ENCODE data around the gene USH1C. TPM values are rescaled to one million over a fixed set of nuclear protein-coding genes. Genes with fewer than 3 reads are reported as not detected.

Gene USH1C
- polyA plus RNA-seq, 1 donor = 269 TPM

DNA sequence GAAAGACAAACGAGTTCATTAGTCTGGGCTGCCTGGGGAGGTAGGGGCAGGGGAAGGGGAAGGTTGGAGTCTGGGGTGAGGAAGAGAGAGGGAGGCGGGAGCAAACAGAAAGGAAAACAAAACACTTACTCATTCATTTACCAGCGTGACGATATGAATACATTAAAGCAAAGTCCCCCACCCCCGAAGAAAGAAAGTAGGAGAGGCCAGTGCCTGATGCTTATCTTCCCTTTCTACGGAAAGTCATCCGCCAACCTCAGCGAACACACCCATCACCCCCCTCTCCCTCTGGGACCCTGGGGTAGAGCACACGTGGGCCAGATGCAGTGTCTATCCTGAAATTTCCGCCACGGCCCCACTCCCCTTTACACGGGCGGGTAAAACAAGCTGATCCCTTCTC lies 81.3 kb downstream of the USH1C start:
- DNase-seq = no peak
- WGBS (ENCODE audit: insufficient coverage, low lambda C conversion rate) = 40% methylated on average over 1 of the region's 13 CpGs
- H3K27ac ChIP-seq (ENCODE audit: low read length) = no peak overlapping the region
- H3K4me3 ChIP-seq (ENCODE audit: low read length) = no peak overlapping the region
- H3K4me1 ChIP-seq (ENCODE audit: control insufficient read depth, insufficient read depth, low read length) = no peaks in the 10 kb centered on the region
- peaks cover 2% of the 10 kb centered on the region for H3K27me3 ChIP-seq (ENCODE audit: control insufficient read depth, insufficient read depth, low read length)
- no peaks in the 10 kb centered on the region for H3K9me3 ChIP-seq (ENCODE audit: control insufficient read depth, low read depth, low read length)
- H3K36me3 ChIP-seq (ENCODE audit: control insufficient read depth, insufficient read depth, low read length) = no peaks in the 10 kb centered on the region

DNA sequence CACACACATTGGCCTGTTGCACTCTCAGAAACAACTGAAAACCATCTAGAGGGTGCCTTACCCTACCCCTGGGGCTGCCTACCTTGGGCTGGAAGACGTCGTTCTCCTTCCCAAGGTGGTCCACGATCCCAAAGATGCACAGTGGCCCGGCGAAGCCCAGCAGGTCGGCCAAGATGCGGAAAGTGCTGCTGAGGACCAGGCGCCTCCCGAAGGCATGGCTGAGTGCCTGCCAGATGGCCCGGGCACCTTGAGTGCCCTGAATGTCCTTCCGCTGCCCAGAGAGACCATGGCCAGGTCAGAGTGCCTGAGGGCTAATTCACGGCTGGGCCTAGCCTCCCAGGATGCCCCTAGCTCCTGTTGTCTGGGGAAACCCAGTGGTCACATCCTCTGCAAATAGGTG lies 83.8 kb downstream of the USH1C start:
- Histone ChIP-seq H3K9me3 (ENCODE audit: control insufficient read depth, low read depth, low read length) (no peaks in the 10 kb centered on the region), H3K27ac (ENCODE audit: low read length) (no peak overlapping the region), H3K27me3 (ENCODE audit: control insufficient read depth, insufficient read depth, low read length) (peaks cover 7% of the 10 kb centered on the region), H3K4me3 (ENCODE audit: low read length) (no peak overlapping the region), H3K36me3 (ENCODE audit: control insufficient read depth, insufficient read depth, low read length) (no peaks in the 10 kb centered on the region), H3K4me1 (ENCODE audit: control insufficient read depth, insufficient read depth, low read length) (no peaks in the 10 kb centered on the region)
- WGBS (ENCODE audit: insufficient coverage, low lambda C conversion rate) = no CpG with 5 or more reads among the region's 12 CpGs
- no peak for DNase-seq

DNA sequence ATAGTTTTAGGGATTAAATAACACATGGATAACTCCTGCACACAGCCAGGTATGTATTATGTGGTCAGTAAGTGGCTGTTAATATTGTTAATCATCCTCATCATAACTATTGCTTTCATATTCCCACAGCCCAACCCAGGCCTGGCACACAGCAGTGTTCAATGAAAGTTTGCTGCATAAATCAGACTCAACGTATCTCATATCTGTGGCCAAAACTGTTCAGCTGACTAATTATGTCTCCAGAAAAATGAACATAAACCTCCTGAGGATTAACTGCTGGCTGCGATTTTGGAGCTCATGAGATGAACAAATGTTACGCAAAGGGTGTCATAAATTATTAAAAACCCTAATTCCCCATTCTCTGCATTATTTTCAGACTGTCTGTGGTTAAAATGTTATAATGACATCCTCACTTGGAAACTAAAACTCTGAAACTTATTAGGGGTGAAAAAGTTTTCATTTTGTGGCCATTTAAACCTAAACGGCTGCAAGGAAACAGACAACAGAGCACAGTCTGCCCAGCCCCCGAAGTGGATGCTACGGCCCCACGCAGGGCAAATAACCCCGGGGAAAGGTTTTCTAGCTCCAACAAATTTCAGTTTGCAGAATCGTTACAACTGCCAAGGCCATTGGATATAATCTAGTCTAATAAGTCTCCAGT lies 84.8 kb downstream of the USH1C start:
- Histone ChIP-seq H3K36me3 (ENCODE audit: control insufficient read depth, insufficient read depth, low read length) (no peaks in the 10 kb centered on the region), H3K4me1 (ENCODE audit: control insufficient read depth, insufficient read depth, low read length) (no peaks in the 10 kb centered on the region), H3K9me3 (ENCODE audit: control insufficient read depth, low read depth, low read length) (no peaks in the 10 kb centered on the region), H3K27ac (ENCODE audit: low read length) (no peak overlapping the region), H3K4me3 (ENCODE audit: low read length) (no peak overlapping the region), H3K27me3 (ENCODE audit: control insufficient read depth, insufficient read depth, low read length) (peaks cover 7% of the 10 kb centered on the region)
- no peak for DNase-seq
- no CpG with 5 or more reads among the region's 9 CpGs for WGBS (ENCODE audit: insufficient coverage, low lambda C conversion rate)

DNA sequence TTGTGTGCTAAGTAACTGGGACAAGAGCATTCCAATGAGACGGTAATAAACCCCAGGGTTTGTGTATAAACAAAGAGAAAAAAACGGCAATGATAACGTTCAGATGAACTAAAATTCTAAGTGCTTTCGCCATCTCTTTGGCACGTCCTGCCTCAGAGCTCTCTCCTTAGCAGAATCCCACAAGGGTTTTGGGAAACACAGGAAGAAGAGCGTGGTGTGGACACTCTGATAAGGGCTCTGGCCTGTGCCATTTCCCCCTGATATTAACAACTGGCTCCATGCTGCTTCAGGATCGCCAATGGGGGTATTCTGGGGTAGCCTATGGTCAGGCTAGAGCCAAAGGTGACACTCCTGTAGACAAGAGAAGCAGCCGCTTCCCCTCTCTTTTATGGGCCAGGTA lies 85.9 kb downstream of the USH1C start:
- Histone ChIP-seq H3K27me3 (ENCODE audit: control insufficient read depth, insufficient read depth, low read length) (peaks cover 7% of the 10 kb centered on the region), H3K9me3 (ENCODE audit: control insufficient read depth, low read depth, low read length) (no peaks in the 10 kb centered on the region), H3K4me1 (ENCODE audit: control insufficient read depth, insufficient read depth, low read length) (no peaks in the 10 kb centered on the region), H3K27ac (ENCODE audit: low read length) (no peak overlapping the region), H3K36me3 (ENCODE audit: control insufficient read depth, insufficient read depth, low read length) (no peaks in the 10 kb centered on the region), H3K4me3 (ENCODE audit: low read length) (no peak overlapping the region)
- WGBS (ENCODE audit: insufficient coverage, low lambda C conversion rate) = 0% methylated on average over 2 of the region's 8 CpGs
- DNase-seq = no peak

DNA sequence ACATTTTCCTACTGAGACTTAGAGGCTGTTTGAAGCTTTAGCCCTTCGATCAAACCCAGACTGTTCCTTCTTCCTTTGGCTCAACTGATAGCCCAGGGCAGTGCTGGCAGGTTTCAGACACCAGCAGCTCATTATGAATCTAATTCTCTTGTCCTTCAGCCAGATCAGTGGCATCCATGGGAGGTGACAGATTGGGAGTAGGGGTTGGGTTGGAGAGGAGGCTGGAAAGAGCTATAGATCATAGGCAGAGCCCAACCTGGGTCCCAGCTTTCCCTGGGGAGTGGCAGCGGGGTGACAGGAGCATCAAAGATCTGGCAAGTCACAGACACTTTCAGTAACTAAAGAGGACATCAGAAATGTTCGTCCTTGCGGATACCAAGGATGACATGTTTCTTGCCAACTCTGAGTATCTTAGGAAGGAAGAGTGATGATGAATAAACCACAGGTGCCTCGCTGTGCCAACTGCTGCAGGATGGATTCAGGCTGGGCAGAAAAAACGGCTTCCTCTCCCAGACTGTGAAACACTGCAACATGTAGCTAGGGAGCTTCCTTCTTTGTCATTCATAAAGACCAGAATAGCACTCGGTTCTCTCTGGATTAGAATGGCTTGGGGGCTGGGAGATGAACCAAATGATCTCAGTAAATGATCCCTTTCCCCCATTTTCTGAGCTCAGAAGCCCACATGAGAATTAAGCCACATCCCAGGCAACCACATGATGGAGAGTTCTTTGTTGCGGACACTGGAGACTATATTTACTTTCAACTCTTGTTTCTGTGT lies 86.6 kb downstream of the USH1C start:
- Histone ChIP-seq H3K27me3 (ENCODE audit: control insufficient read depth, insufficient read depth, low read length) (peaks cover 8% of the 10 kb centered on the region), H3K4me3 (ENCODE audit: low read length) (no peak overlapping the region), H3K27ac (ENCODE audit: low read length) (no peak overlapping the region), H3K36me3 (ENCODE audit: control insufficient read depth, insufficient read depth, low read length) (no peaks in the 10 kb centered on the region), H3K4me1 (ENCODE audit: control insufficient read depth, insufficient read depth, low read length) (no peaks in the 10 kb centered on the region), H3K9me3 (ENCODE audit: control insufficient read depth, low read depth, low read length) (no peaks in the 10 kb centered on the region)
- no peak for DNase-seq
- no CpG with 5 or more reads among the region's 8 CpGs for WGBS (ENCODE audit: insufficient coverage, low lambda C conversion rate)

DNA sequence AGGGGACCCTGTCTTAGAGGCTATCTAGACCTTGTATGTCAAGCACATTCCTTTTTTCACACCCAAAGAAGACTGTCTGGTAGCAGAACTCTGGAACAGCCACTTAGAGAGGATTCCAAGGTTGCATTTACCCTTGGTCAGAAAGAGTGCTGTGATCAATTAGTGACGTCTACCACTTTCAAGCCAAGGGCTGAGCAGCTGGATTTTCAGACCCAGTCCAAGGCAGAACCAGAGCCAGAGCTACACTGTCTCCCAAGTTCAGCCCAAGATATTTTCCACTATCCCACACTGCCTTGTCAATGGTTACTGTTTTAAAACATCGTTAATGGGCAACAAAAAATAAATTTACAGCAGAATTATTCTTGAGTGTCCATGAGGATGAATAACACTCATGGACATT lies 91.5 kb downstream of the USH1C start:
- no CpG with 5 or more reads among the region's 2 CpGs for WGBS (ENCODE audit: insufficient coverage, low lambda C conversion rate)
- Histone ChIP-seq H3K4me1 (ENCODE audit: control insufficient read depth, insufficient read depth, low read length) (no peaks in the 10 kb centered on the region), H3K9me3 (ENCODE audit: control insufficient read depth, low read depth, low read length) (no peaks in the 10 kb centered on the region), H3K27me3 (ENCODE audit: control insufficient read depth, insufficient read depth, low read length) (peaks cover 11% of the 10 kb centered on the region), H3K36me3 (ENCODE audit: control insufficient read depth, insufficient read depth, low read length) (no peaks in the 10 kb centered on the region), H3K27ac (ENCODE audit: low read length) (no peak overlapping the region), H3K4me3 (ENCODE audit: low read length) (no peak overlapping the region)
- no peak for DNase-seq

DNA sequence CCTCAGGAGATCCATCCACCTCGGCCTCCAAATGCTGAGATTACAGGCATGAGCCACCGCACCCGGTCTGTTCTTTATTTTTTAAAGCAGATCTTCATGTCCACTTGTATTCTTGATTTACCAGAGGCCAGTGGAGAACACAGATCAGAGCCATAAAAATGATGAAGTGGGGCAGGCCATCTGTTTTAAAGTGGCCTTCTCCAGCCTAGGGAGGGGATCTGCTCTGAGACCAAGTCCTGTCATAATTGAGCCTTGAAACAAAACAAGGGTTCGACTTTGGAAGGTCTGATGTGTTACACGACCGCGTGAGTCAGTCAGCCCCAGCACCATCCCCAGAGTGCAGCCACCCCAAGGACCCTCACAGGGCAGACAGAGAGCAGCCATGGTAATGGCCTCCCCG lies 95.1 kb downstream of the USH1C start:
- H3K36me3 ChIP-seq (ENCODE audit: control insufficient read depth, insufficient read depth, low read length) = no peaks in the 10 kb centered on the region
- H3K27me3 ChIP-seq (ENCODE audit: control insufficient read depth, insufficient read depth, low read length) = peaks cover 6% of the 10 kb centered on the region
- H3K4me3 ChIP-seq (ENCODE audit: low read length) = no peak overlapping the region
- no peak for DNase-seq
- no peaks in the 10 kb centered on the region for H3K4me1 ChIP-seq (ENCODE audit: control insufficient read depth, insufficient read depth, low read length)
- WGBS (ENCODE audit: insufficient coverage, low lambda C conversion rate) = no CpG with 5 or more reads among the region's 8 CpGs
- H3K27ac ChIP-seq (ENCODE audit: low read length) = no peak overlapping the region
- H3K9me3 ChIP-seq (ENCODE audit: control insufficient read depth, low read depth, low read length) = no peaks in the 10 kb centered on the region

DNA sequence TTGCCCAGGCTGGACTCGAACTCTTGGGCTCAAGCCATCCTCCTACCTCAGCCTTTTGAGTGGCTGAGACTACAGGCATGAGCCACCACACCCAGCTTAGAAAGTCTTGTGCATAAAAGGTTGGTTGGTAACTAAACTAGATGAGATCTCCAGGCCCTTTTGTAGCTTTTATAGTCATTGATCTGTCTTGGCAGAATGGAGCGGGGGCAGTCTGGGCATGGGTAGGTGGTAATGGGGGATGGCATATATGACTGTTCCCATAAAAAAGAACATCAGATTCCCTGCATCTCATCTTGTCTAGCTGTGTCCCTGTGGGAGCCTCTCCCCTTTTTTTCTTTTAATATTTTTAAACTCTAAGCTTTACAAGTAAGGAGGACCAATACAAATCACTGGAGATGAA lies 97.7 kb downstream of the USH1C start:
- 100% methylated on average over 1 of the region's 2 CpGs for WGBS (ENCODE audit: insufficient coverage, low lambda C conversion rate)
- H3K27ac ChIP-seq (ENCODE audit: low read length) = no peak overlapping the region
- no peaks in the 10 kb centered on the region for H3K4me1 ChIP-seq (ENCODE audit: control insufficient read depth, insufficient read depth, low read length)
- H3K4me3 ChIP-seq (ENCODE audit: low read length) = no peak overlapping the region
- no peaks in the 10 kb centered on the region for H3K9me3 ChIP-seq (ENCODE audit: control insufficient read depth, low read depth, low read length)
- H3K36me3 ChIP-seq (ENCODE audit: control insufficient read depth, insufficient read depth, low read length) = no peaks in the 10 kb centered on the region
- peaks cover 4% of the 10 kb centered on the region for H3K27me3 ChIP-seq (ENCODE audit: control insufficient read depth, insufficient read depth, low read length)
- DNase-seq = no peak

DNA sequence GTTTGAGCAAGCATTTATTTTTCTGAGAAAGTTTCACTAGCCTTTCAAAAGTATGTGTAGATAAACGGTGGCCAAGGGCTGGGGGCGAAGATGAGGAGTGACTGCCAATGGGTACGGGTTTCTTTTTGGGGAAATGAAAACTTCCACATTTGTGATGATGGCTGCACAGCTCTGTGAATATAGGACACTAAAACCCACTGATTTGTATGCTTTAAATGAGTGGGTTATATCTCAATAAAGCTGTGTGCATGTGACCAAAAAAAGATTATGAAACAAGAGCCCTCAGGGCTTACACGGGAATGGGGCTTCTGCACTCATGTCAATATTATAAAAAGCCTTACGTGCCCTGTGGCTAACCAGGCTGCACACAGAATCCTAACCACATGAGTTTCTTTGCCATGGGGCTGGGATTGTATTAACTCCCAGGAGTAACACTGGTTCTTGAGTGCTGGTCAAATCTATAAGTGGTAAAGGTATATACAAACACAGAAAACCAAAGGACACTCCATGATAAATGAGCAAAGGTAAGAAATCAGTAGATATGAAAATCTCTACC lies 98.9 kb downstream of the USH1C start:
- no peaks in the 10 kb centered on the region for H3K36me3 ChIP-seq (ENCODE audit: control insufficient read depth, insufficient read depth, low read length)
- no peaks in the 10 kb centered on the region for H3K9me3 ChIP-seq (ENCODE audit: control insufficient read depth, low read depth, low read length)

DNA sequence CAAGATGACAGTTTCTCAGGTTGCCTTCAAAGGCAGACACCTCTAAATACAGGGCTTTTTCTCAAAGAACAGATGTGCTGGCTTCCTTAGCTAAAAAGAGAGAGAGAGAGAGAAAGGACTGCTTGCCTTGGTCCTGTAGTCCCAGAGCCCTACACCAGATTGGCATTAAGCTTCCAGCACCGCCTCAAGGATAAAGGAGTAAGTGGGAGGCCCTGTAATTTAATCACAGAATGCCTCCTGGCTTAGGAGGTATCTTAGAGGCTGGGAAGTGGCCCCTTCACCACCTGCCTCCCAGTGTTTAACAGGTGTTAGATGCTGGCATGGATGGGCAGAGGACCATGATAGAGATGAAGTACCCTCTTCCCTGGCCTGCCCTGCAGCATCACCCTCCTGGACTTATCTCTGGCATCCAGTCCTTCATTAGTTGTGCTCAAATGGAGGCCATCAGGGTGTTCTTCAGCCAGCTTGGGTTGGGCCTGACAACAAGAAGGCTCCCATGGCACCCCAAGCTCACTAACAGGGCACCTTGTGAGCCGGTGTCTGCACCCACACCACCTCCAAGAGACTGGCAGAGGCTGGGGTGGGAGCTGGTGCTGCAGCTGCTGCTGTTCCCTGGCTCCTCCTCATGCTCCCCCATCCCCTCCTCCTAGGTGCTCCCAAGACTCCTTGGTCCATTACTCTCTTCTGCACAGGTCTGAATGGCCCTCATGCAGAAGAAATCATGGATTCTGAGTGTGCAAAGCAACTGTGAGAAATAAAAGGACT lies 100.1 kb downstream of the USH1C start:
- Histone ChIP-seq H3K27ac (ENCODE audit: low read length) (no peak overlapping the region), H3K36me3 (ENCODE audit: control insufficient read depth, insufficient read depth, low read length) (no peaks in the 10 kb centered on the region), H3K4me1 (ENCODE audit: control insufficient read depth, insufficient read depth, low read length) (peaks cover 6% of the 10 kb centered on the region), H3K27me3 (ENCODE audit: control insufficient read depth, insufficient read depth, low read length) (peaks cover 2% of the 10 kb centered on the region), H3K4me3 (ENCODE audit: low read length) (no peak overlapping the region), H3K9me3 (ENCODE audit: control insufficient read depth, low read depth, low read length) (no peaks in the 10 kb centered on the region)
- DNase-seq = no peak
- WGBS (ENCODE audit: insufficient coverage, low lambda C conversion rate) = no CpG with 5 or more reads among the region's 2 CpGs

More for the DNA sequence above, 98.9 kb downstream of the USH1C start:
- Histone ChIP-seq H3K27ac (ENCODE audit: low read length) (no peak overlapping the region), H3K4me1 (ENCODE audit: control insufficient read depth, insufficient read depth, low read length) (no peaks in the 10 kb centered on the region), H3K27me3 (ENCODE audit: control insufficient read depth, insufficient read depth, low read length) (peaks cover 2% of the 10 kb centered on the region), H3K4me3 (ENCODE audit: low read length) (no peak overlapping the region)
- DNase-seq = no peak
- 87% methylated on average over 3 of the region's 5 CpGs for WGBS (ENCODE audit: insufficient coverage, low lambda C conversion rate)

Measured in large intestine (tissue), 3 donors.